Ascending aorta (tissue), 2 donors: ENCODE data around the gene IREB2. TPM values are rescaled to one million over a fixed set of nuclear protein-coding genes. Genes with fewer than 3 reads are reported as not detected.
"Not testable (repeated sequence)": the region's sequence is repeated elsewhere in the genome, so short reads cannot be mapped to it uniquely, and the experiment has no call there.

Experiments
- DNase-seq, 2 donors: peaks; one replicate each; pipeline ENCODE4 v3.0.0-alpha.2; 2019; ENCODE audit warnings: low spot score in 2 of 2
- H3K27ac ChIP-seq, 2 donors: fragments of 200-600 bp; sonication (generic); one replicate each; pipeline ENCODE4 v1.5.1; 2016 to 2017; ENCODE audit warnings: mild to moderate bottlenecking in 1 of 2
- H3K27me3 ChIP-seq: fragments of 200-600 bp; sonication (generic); one replicate; pipeline ENCODE4 v1.5.1; 2017
- H3K36me3 ChIP-seq, 2 donors: fragments of 200-600 bp; sonication (generic); one replicate each; pipeline ENCODE4 v1.5.1; 2016
- H3K4me1 ChIP-seq, 2 donors: fragments of 200-600 bp; sonication (generic); one replicate each; pipeline ENCODE4 v1.5.1; 2016 to 2017; ENCODE audit warnings: mild to moderate bottlenecking in 1 of 2
- H3K4me3 ChIP-seq, 2 donors: fragments of 200-600 bp; sonication (generic); one replicate each; pipeline ENCODE4 v1.5.1; 2016 to 2017; ENCODE audit warnings: mild to moderate bottlenecking in 1 of 2
- H3K9me3 ChIP-seq, 2 donors: fragments of 200-600 bp; sonication (generic); one replicate each; pipeline ENCODE4 v1.5.1; 2016
- CTCF ChIP-seq, 3 experiments: fragments of 200-600 bp in 2 of 3; fragments of 450-650 bp in 1 of 3; sonication (generic) in 2 of 3; IDR thresholded peaks; one replicate each; pipeline ENCODE4 v1.5.1; 2016 to 2019; ENCODE audit warnings: antibody characterized with exemption in 3 of 3, mild to moderate bottlenecking in 1 of 3, moderate library complexity in 1 of 3
- intact Hi-C: fragments of 100-400 bp; cut with DNase I; formaldehyde crosslinking; loops from one replicate; pipeline ENCODE4 v1.15.1; 2023
- total RNA-seq: library from RNA; depleted of rRNA; stranded (reverse); fragments of >200 nt; gene quantifications from one replicate; pipeline ENCODE4 v1.1.0, GENCODE V29; 2016

Gene IREB2
- total RNA-seq, 1 donor from 2014 or later, result 12.7 TPM

GRCh38 chr15:78402061-78402610 lies 35.9 kb upstream of the IREB2 start:
- Histone ChIP-seq H3K4me3 (no peak overlapping the region), H3K9me3 (no peaks in the 10 kb centered on the region), H3K27me3 (no peaks in the 10 kb centered on the region), H3K36me3 (no peaks in the 10 kb centered on the region), H3K4me1 (no peaks in the 10 kb centered on the region), H3K27ac (no peak overlapping the region)
- DNase-seq, result no peak
- intact Hi-C loops, result no loop called here
- TF ChIP-seq CTCF (IDR thresholded peaks at IDR 0.05), result no peak

GRCh38 chr15:78404125-78404524 lies 33.9 kb upstream of the IREB2 start:
- Histone ChIP-seq H3K36me3 (no peaks in the 10 kb centered on the region), H3K27me3 (no peaks in the 10 kb centered on the region), H3K4me1 (no peaks in the 10 kb centered on the region), H3K4me3 (no peak overlapping the region), H3K27ac (no peak overlapping the region), H3K9me3 (no peaks in the 10 kb centered on the region)
- no peak for TF ChIP-seq CTCF (IDR thresholded peaks at IDR 0.05)
- intact Hi-C loops, result no loop called here
- no peak for DNase-seq

DNA sequence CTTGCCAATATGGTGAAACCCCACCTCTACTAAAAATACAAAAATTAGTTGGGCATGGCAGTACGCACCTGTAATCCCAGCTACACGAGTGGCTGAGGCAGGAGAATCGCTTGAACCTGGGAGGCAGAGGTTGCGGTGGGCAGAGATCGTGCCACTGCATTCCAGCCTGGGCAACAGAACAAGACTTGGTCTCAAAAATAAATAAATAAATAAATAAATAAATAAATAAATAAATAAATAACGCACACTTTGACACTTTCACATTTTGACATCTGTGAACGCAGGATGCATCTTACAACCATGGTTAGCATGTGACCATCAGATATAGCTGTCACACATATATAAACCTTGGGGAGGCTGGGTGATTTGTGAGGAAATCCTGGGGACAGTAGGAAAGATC lies 33.2 kb upstream of the IREB2 start:
- H3K27me3 ChIP-seq, H3K27ac ChIP-seq, H3K36me3 ChIP-seq, H3K4me3 ChIP-seq, H3K4me1 ChIP-seq, intact Hi-C loops, DNase-seq, H3K9me3 ChIP-seq: not testable (repeated sequence)

GRCh38 chr15:78405336-78405924 lies 32.6 kb upstream of the IREB2 start:
- Histone ChIP-seq H3K4me1 (no peaks in the 10 kb centered on the region), H3K36me3 (no peaks in the 10 kb centered on the region), H3K27ac (no peak overlapping the region), H3K27me3 (no peaks in the 10 kb centered on the region), H3K4me3 (no peak overlapping the region), H3K9me3 (no peaks in the 10 kb centered on the region)
- intact Hi-C loops, result no loop called here
- no peak for DNase-seq
- no peak for TF ChIP-seq CTCF (IDR thresholded peaks at IDR 0.05)

DNA sequence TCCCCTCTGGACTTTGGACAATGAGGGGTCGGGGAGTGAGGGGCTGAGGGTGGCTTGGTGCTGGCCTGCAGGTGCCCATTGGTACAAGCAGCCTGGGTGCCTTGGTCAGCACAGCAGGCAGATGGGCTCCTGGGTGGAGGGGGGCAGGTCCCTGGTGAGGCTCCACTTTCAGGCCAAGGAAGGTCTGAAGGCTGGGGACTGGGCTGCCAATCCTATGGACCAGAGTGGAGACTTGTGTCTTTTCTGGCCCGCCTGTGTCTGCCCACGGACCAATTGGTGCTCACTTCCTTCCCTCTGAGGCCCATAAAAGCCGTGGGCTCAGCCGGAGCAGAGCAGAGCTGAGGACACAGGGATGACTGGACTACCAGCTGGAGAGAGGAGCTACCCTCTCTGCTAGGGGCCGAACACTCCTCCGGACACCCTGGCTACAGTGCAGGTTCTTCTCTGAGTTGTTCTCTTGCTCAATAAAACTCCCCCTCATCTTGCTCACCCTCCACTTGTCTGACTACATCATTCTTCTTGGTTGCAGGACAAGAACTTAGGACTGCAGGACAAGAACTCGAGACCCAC lies 31.9 kb upstream of the IREB2 start:
- H3K4me3 ChIP-seq, result no peak overlapping the region
- H3K27me3 ChIP-seq, result no peaks in the 10 kb centered on the region
- H3K27ac ChIP-seq, result no peak overlapping the region
- DNase-seq, result no peak
- H3K36me3 ChIP-seq, result no peaks in the 10 kb centered on the region
- TF ChIP-seq CTCF (IDR thresholded peaks at IDR 0.05), result no peak
- H3K9me3 ChIP-seq, result no peaks in the 10 kb centered on the region
- intact Hi-C loops, result no loop called here
- H3K4me1 ChIP-seq, result no peaks in the 10 kb centered on the region

- intact Hi-C loops, result no loop called here
- Histone ChIP-seq H3K9me3 (no peaks in the 10 kb centered on the region), H3K27me3 (no peaks in the 10 kb centered on the region), H3K4me1 (no peaks in the 10 kb centered on the region), H3K36me3 (no peaks in the 10 kb centered on the region), H3K27ac (no peak overlapping the region), H3K4me3 (no peak overlapping the region)
- DNase-seq, result no peak
- TF ChIP-seq CTCF (IDR thresholded peaks at IDR 0.05), result no peak
Observed at GRCh38 chr15:78407608-78408354, 30.2 kb upstream of the IREB2 start.
